ENCODE data around the gene DPEP2. TPM values are rescaled to one million over a fixed set of nuclear protein-coding genes. Genes with fewer than 3 reads are reported as not detected.

The DPEP2 gene
- total and polyA plus RNA-seq, 8 donors, result 0.32 to 4.0 (median 1.0) TPM; not detected in 2

DNA sequence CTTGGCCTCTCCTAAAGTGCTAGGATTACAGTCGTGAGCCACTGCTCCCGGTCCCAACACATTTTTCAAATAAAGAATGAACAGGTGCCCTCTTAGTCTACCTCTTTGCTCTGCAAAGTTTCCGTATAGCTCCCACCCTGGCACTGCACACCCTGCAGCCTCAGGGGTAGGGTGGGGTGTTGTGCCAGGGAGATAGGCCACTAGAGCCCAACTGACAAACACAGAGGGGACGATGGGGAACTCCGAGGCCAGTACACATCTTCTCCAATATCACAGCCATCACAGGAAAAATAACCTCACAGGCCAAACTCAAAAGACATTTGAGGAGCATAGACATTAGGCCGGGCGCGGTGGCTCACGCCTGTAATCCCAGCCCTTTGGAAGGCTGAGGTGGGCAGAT lies 28.2 kb downstream of the DPEP2 start:
- H3K36me3 ChIP-seq, result no peaks in the 10 kb centered on the region
- no peak for ATAC-seq
- no peak for FAIRE-seq
- TF ChIP-seq, protein P1, sequence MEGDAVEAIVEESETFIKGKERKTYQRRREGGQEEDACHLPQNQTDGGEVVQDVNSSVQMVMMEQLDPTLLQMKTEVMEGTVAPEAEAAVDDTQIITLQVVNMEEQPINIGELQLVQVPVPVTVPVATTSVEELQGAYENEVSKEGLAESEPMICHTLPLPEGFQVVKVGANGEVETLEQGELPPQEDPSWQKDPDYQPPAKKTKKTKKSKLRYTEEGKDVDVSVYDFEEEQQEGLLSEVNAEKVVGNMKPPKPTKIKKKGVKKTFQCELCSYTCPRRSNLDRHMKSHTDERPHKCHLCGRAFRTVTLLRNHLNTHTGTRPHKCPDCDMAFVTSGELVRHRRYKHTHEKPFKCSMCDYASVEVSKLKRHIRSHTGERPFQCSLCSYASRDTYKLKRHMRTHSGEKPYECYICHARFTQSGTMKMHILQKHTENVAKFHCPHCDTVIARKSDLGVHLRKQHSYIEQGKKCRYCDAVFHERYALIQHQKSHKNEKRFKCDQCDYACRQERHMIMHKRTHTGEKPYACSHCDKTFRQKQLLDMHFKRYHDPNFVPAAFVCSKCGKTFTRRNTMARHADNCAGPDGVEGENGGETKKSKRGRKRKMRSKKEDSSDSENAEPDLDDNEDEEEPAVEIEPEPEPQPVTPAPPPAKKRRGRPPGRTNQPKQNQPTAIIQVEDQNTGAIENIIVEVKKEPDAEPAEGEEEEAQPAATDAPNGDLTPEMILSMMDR (IDR thresholded peaks at IDR 0.05), result no peak
- H3K27ac ChIP-seq, result no peak overlapping the region
- no peak for DNase-seq
- no peaks in the 10 kb centered on the region for H3K27me3 ChIP-seq
- no peak overlapping the region for H3K4me3 ChIP-seq
- 92 to 93% methylated on average over 9 of the region's 9 CpGs for WGBS, 2 donors
- no peaks in the 10 kb centered on the region for H3K9me3 ChIP-seq
- H3K4me1 ChIP-seq, result peaks cover 6 to 13% (median 12%) of the 10 kb centered on the region in 3 donors
- intact Hi-C loops (cut with DNase I), result no loop called here

DNA sequence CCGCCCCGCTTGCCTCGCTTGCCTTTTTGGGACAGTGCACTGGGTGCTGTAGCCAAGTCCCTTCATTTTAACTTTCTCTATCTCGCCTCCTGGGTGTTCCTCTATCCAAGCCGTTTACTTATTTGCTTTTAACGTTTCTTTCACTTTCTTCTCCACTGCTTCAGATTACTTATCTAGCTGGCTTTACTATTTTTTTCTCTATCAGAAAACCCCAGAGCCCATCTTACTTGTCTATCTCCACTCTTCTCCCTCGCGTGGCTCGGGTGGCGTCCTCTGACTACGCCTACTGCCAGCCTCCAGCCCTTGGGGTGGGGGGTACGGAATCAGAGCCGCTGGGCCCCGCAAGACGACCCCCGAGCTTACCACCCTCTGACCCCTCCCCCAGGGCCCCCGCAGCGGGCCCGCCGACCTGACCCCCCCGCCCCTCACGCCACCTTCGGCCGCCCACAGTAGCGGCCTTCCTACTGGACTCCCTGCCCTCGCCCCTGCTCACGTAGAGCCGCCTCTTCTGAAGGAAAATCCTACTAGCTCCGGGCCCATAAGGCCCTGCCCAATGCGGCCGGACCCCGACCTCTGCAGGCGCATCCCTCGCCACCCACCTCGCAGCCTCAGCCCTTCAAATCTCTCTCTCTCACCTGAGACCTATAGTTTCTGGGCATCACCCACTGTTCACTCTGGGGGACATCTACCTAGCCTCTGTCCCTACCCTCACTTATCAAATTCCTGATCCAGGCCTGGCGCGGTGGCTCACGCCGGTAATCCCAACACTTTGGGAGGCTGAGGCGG lies 29.8 kb downstream of the DPEP2 start:
- WGBS, 2 donors, result 56 to 57% methylated on average over 40 of the region's 40 CpGs
- DNase-seq (peak in 1 of 6 donors; percentile 67), FAIRE-seq (no peak), ATAC-seq (no peak)
- H3K4me3 ChIP-seq, result peak overlapping the region; percentile 80 to 91 (median 88)
- peak overlapping the region in 3 of 4 donors; percentile 70 to 84 (median 79) for H3K27ac ChIP-seq
- H3K4me1 ChIP-seq, result peaks cover 9 to 26% (median 17%) of the 10 kb centered on the region in 3 donors
- H3K9me3 ChIP-seq, result no peaks in the 10 kb centered on the region
- H3K36me3 ChIP-seq, result no peaks in the 10 kb centered on the region
- TF ChIP-seq, protein P1 (IDR thresholded peaks at IDR 0.05), result no peak
- intact Hi-C loops (cut with DNase I), result no loop called here
- H3K27me3 ChIP-seq, result no peaks in the 10 kb centered on the region

DNA sequence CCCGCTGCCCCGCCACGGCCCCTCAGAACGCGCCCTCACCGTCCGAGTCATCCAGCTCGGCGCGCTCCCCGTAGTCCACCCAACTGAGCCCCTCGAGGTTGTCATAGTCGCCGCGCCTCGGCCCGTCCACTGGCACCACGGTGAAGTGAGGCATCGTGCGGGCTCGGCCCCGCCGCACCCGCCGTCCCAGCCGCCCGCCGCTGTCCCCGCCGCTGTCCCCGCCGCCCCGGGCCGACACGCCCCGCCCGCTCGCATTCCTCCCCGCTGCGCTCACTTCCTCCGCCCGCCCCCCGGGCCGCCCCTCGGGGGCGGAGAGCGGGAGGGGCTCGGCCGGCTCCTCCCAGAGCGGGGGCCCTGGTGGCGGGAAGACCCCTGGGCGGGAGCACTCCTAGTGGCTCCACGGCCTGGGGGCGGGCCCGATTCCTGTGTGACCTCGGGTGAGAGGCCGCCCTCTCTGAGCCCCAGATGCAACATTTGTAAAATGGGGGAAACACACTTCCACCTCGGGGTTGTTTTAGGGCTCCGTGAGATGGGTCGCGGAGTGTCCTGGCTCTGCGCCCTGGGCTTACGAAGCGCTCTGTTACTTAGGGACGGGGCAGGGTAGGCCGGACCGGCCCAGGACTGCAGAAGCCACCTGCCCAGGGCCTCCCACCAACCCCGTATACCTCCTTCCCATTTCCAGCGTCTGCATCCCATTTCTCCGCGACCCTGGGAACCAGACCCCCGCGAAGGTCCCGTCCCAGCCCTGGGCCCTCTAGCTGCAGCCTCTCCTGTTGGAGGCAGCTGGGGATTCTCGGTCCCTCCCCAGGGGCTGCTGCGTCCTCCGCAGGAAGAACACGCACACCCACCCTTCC lies 30.7 kb downstream of the DPEP2 start, which contains the start of gene SLC12A4:
TSS of gene SLC12A4 (minus strand) at position 238 of the 854 bp plus-strand sequence. CDS start at position 154, 84 bp downstream.
- peak; percentile 89 to 95 (median 92) for ATAC-seq
- Histone ChIP-seq H3K27ac (peak within 1 kb of the TSS; percentile 70 to 84 (median 81)), H3K9me3 (no peaks in the 10 kb centered on the region), H3K4me1 (peaks cover 9 to 26% (median 17%) of the 10 kb centered on the region in 3 donors), H3K36me3 (no peaks in the 10 kb centered on the region), H3K27me3 (no peaks in the 10 kb centered on the region), H3K4me3 (peak within 1 kb of the TSS; percentile 80 to 91 (median 88))
- 1% methylated on average over 49 to 78 of the region's 78 CpGs for WGBS, 2 donors
- DNase-seq, result peak; percentile 77 to 92 (median 85)
- TF ChIP-seq, protein P1 (IDR thresholded peaks at IDR 0.05), result no peak
- intact Hi-C loops (cut with DNase I), result no loop called here
- FAIRE-seq, result no peak

DNA sequence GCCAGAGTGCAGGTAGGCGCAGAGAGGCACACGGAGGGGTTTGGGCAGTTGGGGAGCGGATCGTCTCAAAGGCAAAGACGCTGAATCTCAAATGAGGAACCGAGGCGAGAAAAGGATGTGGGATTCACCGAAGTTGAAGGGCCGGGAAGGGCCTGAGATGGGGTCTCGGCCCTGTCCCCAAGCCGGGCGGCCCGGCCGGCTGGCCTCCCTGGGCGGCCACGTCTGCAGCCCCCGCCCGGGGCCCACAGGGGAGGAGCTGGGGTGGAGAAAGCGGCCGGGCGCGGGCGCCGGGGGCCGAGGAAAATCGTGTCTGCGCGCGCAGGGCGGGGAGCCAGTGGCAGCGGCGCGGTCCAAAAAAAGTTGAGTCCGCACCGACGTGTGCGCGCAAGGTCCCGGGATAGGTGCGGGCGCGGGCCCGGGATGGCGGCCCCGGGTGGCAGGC lies 31.3 kb downstream of the DPEP2 start:
- WGBS, 2 donors, result 1 to 3% methylated on average over 43 to 45 of the region's 45 CpGs
- ATAC-seq, result peak; percentile 39 to 60 (median 48)

More for the DNA sequence above, 31.3 kb downstream of the DPEP2 start:
- Histone ChIP-seq H3K27ac (peak overlapping the region; percentile 70 to 84 (median 81)), H3K4me1 (peaks cover 9 to 26% (median 17%) of the 10 kb centered on the region in 3 donors), H3K27me3 (no peaks in the 10 kb centered on the region), H3K4me3 (peak overlapping the region; percentile 80 to 91 (median 88)), H3K36me3 (no peaks in the 10 kb centered on the region), H3K9me3 (no peaks in the 10 kb centered on the region)
- TF ChIP-seq, protein P1 (IDR thresholded peaks at IDR 0.05), result no peak
- FAIRE-seq (no peak), DNase-seq (peak in 4 of 6 donors; percentile 40 to 75 (median 73))
- intact Hi-C loops (cut with DNase I), result no loop called here
